Fibroblast of gingiva (primary cell): ENCODE results near the gene SUN5.

Source experiments
- DNase-seq: peaks from one replicate; pipeline ENCODE4 v3.0.0-alpha.2; 2011; ENCODE audit warnings: low read depth

Gene SUN5

GRCh38 chr20:33026779-33027759, 22.8 kb upstream of the SUN5 start:
- no peak for DNase-seq

- no peak for DNase-seq
These were observed 22.0 kb upstream of the SUN5 start for GRCh38 chr20:33026072-33026778.

GRCh38 chr20:33025318-33025876, 21.2 kb upstream of the SUN5 start:
- DNase-seq, result no peak

- no peak for DNase-seq
These were observed 20.5 kb upstream of the SUN5 start for GRCh38 chr20:33024609-33025317.

GRCh38 chr20:33024243-33024560, 20.0 kb upstream of the SUN5 start:
- DNase-seq, result no peak

- DNase-seq, result no peak
These were observed 19.4 kb upstream of the SUN5 start for GRCh38 chr20:33023439-33024242.

- DNase-seq, result no peak
These were observed 18.6 kb upstream of the SUN5 start for GRCh38 chr20:33022694-33023438.

- DNase-seq, result no peak
These were observed 18.1 kb upstream of the SUN5 start for GRCh38 chr20:33022289-33022688.

- no peak for DNase-seq
These were observed 17.6 kb upstream of the SUN5 start for GRCh38 chr20:33021879-33022278.

- no peak for DNase-seq
These were observed 16.3 kb upstream of the SUN5 start for GRCh38 chr20:33020278-33021161.

GRCh38 chr20:33019465-33020277, 15.4 kb upstream of the SUN5 start:
- no peak for DNase-seq

- DNase-seq, result no peak
These were observed 14.1 kb upstream of the SUN5 start for GRCh38 chr20:33018169-33018931.

- no peak for DNase-seq
These were observed 13.3 kb upstream of the SUN5 start for GRCh38 chr20:33017542-33017941.

GRCh38 chr20:33016581-33017109, 12.4 kb upstream of the SUN5 start:
- DNase-seq, result no peak

GRCh38 chr20:33015700-33016580, 11.7 kb upstream of the SUN5 start:
- no peak for DNase-seq

GRCh38 chr20:33015114-33015484, 10.9 kb upstream of the SUN5 start:
- DNase-seq, result no peak
